SH-SY5Y (cell line): Measurements from ENCODE around the gene C6orf15.

ENCODE experiments used
- GATA2 ChIP-seq: IDR thresholded peaks from 2 replicates; pipeline ENCODE4 v1.6.1; 2011; ENCODE audit warnings: mild to moderate bottlenecking, low read depth, low read length
- GATA3 ChIP-seq: IDR thresholded peaks from 2 replicates; pipeline ENCODE4 v1.6.1; 2011; ENCODE audit warnings: low read depth, mild to moderate bottlenecking, low read length, moderate library complexity

DNA sequence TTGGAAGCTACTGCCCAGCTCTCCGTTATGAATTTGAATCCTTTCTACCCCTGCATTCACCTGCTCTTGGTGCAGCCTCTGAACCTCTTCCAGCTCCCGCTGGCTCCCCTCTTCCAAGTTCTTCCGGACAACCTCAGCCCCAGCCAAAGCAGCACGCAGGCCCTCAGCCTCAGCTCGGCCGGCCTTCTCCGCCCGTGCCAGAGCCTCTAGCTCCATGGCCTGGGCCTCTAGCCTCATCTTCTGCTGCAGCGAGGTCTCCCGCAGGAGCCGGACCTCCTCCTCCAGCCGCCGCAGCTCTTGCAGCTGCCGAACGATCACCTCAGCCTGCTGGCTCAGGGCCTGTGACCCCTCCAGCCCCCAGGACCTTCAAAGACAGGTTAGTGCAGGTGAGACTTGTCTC, 42.1 kb upstream of the C6orf15 start:
- TF ChIP-seq GATA2 (no peak), GATA3 (no peak)
